ENCODE results near the gene C1S.

- TF ChIP-seq CTCF (IDR thresholded peaks at IDR 0.05) (no peak), POLR2A (IDR thresholded peaks at IDR 0.05) (no peak)
Observed at GRCh38 chr12:7102582-7102981, 42.1 kb downstream of the C1S start.

Data from esophagus squamous epithelium (tissue), 4 donors.